Body of pancreas (tissue), 4 donors: ENCODE measurements around the gene LAT.

Source experiments
- CTCF ChIP-seq, 7 experiments: fragments of 450-650 bp in 4 of 7; fragments of 200-600 bp in 3 of 7; sonication (generic) in 3 of 7; IDR thresholded peaks; one replicate each; pipeline ENCODE4 v1.5.1; 2016 to 2019; ENCODE audit warnings: antibody characterized with exemption in 7 of 7
- POLR2A ChIP-seq, 3 donors: fragments of 450-650 bp; IDR thresholded peaks; one replicate each; pipeline ENCODE4 v1.6.1; 2016; ENCODE audit warnings: antibody characterized with exemption in 3 of 3, mild to moderate bottlenecking in 2 of 3

GRCh38 chr16:28999577-28999976 lies 14.7 kb downstream of the LAT start:
- TF ChIP-seq CTCF (IDR thresholded peaks at IDR 0.05): no peak
- no peak for TF ChIP-seq POLR2A (IDR thresholded peaks at IDR 0.05)
